HG03095 (cell line): ENCODE data around the gene SRGAP3.
"Not testable (repeated sequence)": the region's sequence is repeated elsewhere in the genome, so short reads cannot be mapped to it uniquely, and the experiment has no call there.

Experiments
- ATAC-seq: cut with Tn5 transposase; IDR thresholded peaks from one replicate; pipeline ENCODE4 v1.9.1; 2021; ENCODE audit warnings: moderate library complexity; ENCODE audit not compliant: unreplicated experiment

Gene SRGAP3

GRCh38 chr3:9098716-9099675, 150.4 kb downstream of the SRGAP3 start:
- ATAC-seq: no peak

DNA sequence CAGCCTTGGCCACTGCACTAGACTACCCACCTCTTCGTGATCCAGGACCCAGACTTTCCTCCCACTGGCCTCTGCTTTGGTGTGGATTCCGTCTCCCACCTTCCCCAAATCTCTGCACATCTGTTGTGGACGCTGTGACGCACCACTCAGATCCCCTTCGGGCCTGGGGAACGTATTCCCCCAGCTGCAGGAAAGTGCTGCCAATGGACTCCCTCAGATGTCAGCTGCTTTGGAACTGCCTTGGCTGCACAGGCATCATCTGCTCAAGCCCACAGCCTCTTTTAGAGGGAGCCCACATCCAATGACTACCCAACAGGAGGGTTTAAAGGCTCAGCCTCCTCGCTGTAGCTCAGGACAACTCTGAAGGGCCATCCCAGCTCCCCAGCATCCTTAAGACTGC, 152.0 kb downstream of the SRGAP3 start:
- no peak for ATAC-seq

GRCh38 chr3:9091486-9092235, 157.8 kb downstream of the SRGAP3 start:
- no peak for ATAC-seq

DNA sequence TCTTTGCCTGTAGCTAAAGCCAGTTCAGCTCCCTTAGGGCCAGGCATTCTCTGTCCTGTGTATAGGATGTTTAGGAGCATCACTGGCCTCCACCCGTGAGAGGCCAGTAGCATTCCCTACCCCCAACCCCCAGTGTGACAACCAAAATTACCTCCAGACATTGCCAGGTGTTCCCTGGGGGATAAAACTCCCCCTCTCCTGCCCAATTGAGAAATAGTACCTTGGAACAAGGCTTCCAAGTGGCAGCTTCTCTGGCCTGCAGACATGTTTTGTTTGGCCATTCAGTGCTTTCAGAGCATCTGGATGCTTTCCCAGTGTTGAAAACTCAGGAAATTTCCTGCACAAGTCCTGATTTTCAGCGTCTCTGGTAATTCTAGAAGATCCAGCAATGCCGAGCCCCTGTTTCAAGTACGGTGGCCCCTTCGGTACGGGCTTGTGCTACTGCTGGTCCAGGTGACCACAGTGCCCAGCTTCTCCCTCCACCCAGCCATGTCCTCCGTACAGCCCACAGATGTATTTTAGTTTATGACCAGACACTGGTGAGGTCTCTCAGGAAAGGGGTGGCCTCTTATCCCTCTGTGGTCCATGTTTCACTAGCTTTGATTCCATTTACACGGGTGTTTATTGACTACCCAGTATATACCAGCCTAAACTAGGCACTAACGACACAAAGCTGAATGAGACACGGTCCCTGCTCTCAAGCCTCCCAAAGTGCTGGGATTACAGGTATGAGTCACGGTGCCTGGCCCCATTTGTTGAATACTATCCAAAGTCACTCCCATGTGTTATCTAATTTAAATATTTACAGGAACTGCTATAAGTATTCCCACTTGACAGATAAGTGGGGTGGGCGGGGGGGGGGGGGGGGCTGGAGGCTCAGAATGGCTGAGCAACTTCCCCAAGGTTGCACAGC, 160.7 kb downstream of the SRGAP3 start:
- ATAC-seq: no peak

GRCh38 chr3:9087831-9088413, 161.5 kb downstream of the SRGAP3 start:
- no peak for ATAC-seq

GRCh38 chr3:9085428-9085827, 164.0 kb downstream of the SRGAP3 start:
- not testable (repeated sequence) for ATAC-seq

DNA sequence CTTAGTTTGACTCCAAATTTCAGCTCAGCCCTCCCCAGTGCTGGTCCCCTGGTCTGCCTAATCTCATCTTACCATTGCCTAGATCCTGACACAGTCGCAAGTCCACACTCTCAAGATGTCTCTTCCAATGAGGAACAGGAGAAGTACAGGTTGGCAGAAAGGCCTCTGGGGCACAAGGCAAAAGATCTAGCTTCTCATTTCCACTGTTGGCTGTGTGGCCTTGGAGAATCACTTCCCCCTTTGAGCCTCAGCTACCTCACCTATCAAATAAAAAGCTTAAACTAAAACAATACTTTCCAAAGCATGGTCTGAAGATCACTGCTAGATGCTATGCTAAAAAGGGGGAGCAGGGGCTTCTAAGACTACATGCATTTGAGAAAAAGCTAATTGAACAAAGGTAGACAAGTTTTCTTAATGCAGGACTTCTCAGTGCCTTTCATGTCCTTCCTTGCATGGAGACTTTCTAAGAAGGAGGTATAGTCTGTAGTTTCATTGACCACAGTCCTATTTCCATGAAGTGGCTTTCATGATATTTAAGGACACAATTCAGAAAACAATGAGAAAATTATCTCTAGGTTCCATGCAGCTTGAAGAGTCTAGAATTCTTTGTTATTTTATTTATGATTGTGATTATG, 168.1 kb downstream of the SRGAP3 start:
- no peak for ATAC-seq

- ATAC-seq: no peak
These were observed 169.3 kb downstream of the SRGAP3 start for GRCh38 chr3:9080163-9080562.

GRCh38 chr3:9079676-9080075, 169.8 kb downstream of the SRGAP3 start:
- ATAC-seq: no peak

DNA sequence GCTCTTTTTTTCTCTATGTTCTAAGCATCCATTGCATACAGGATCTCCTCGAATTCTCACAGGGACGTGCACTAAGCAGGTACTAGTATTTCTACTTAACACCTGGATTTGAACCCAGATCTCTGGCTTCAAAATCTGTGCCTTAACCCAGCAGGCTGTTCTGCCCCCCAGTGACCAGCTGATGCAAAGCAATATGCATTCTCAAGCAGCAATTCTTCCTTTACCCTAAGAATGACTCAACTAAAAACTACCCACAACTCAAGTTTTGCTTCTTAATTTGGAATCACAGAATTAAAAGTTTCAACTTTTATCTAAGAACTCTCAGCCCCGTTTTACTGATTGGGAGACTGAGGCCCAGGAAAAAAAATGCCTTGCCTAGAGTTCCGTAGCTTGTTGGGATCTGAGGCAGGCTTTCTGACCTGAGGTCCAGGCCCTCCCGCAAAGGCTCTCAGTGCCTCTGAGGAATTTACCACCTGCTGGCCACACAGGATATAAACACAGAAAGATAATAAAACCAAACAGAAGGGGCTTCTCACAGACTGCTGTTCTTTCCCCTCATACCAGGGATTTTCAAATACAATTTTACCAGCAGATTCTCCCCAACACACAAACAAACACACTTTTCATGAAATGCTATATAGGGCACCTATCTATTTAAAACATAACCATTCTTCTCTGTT, 170.7 kb downstream of the SRGAP3 start:
- ATAC-seq: no peak

DNA sequence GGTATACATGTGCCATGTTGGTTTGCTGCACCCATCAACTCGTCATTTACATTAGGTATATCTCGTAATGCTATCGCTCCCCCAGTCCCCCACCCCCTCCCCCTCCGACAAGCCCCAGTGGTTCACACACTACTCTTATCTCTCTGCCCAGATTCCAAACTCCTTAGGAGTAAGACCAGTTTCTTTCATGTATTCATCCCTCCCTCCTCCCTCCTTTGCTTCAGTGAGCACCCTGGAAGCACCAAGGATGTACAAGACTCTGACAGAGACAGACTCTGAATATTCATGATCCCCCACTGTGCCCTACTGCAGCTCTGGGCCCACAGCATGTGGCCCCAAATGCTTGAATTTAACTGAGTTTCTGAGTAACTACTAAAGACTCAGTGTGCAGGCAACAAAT, 172.4 kb downstream of the SRGAP3 start:
- no peak for ATAC-seq

GRCh38 chr3:9075762-9076161, 173.7 kb downstream of the SRGAP3 start:
- no peak for ATAC-seq

DNA sequence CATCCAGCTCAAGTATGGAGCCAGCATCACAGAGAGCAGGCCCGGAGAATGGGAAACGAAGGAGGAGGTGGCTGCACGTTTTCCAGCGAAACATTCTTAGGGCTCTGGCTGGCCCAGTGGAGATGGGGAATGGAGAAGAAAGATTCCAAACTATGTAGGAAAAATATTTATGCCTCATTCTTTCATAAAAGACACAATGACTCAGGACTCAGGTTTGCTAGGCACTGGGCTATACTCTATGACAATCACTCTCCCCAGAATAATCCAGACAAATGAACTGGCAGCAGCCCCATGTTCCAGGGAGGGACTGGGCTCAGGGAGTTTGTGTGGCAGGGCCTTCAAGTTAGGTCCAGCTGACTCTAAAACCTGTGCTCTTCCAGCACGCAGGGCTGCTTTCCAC, 175.4 kb downstream of the SRGAP3 start:
- ATAC-seq: no peak

- ATAC-seq: no peak
These were observed 176.8 kb downstream of the SRGAP3 start for GRCh38 chr3:9072667-9073009.

DNA sequence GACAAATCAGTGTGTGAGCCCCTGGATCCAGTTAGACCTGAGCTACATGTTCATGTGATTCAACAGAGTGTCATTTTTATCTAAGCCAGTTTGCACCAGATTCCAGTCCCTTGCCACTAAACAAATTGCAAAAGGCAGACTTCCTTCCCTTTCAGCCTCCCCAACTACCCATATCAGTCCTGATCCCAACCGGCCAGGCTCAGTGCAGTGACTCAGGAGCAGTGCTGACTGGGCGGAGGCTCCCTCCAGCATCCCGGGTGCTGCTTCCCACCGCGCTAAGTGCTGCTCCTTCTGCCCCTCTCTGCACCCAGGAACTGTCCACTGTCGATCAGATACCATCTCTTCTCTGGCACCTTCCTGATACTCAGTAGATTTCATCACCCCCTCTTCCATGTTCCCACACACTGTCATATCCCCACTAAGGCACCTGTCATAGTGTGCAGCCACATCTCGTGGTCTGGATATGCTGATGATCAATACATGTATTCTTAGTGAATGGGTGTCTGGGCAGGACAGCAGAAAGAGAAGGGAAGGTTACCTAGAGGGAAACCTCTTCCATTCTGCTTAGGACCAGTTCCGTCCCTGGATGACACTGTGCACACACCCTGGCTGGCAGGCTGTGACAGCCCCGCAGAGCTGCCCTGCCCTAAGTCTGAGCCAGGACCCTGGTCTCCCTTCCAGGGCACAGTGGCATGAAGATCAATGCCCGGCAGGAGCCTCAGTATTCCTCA, 177.3 kb downstream of the SRGAP3 start:
- ATAC-seq: no peak

DNA sequence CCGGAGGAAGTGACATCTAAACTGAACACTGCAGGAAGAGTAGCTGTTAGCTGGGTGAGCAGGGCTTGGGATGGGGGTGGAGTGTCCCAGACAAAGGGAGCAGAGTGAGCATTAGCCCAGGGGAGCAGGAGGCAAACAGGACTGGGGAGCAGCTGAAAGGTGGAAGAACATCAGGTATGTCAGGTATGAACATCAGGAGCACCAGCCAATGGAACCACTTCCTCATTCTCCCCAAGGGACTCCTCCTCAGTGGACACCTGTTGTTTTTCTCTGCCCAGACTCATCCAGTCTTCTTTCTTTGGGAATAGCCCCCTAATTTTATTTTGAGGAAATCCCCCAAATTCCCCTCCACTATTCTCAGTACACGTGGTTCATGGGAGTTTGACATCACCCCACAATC, 178.5 kb downstream of the SRGAP3 start:
- ATAC-seq: no peak

DNA sequence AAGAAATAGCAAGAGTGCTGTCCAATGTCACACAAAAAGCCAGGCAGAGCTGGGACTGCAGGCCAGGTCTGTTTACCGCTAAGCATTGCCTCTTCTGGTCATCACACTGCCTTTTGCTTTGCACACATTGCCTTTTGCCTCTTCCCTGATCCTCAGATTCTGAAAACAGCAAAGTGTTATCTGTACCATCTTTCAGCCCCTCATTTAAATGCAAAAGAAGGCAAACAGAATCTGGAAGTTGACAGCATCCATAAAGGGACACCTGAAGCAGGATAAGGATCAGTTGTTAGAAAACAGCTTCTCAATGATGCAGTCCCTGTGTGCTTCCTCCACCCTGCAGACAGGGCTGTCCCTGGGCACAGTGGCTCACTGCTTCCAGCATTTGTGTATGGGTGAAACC, 179.5 kb downstream of the SRGAP3 start:
- ATAC-seq: no peak

DNA sequence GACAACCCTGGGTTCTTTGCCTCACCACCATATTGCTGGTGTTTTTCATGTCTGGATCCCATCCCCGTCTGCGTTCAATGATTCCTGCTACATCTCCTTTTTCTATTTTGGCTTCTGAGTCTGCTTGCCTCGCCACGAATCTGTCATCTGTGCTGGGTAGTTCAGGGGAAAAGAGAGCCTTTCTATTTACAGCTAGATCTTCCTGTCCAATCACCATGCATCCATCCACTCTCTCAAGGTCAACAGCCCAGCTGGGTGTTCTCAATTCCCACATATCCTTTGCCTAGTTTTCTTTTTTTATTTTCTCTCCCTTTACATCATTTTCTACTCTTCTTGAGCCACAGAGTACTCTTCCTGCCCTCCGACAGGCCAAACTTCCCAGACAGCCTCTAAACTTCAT, 181.4 kb downstream of the SRGAP3 start:
- no peak for ATAC-seq

DNA sequence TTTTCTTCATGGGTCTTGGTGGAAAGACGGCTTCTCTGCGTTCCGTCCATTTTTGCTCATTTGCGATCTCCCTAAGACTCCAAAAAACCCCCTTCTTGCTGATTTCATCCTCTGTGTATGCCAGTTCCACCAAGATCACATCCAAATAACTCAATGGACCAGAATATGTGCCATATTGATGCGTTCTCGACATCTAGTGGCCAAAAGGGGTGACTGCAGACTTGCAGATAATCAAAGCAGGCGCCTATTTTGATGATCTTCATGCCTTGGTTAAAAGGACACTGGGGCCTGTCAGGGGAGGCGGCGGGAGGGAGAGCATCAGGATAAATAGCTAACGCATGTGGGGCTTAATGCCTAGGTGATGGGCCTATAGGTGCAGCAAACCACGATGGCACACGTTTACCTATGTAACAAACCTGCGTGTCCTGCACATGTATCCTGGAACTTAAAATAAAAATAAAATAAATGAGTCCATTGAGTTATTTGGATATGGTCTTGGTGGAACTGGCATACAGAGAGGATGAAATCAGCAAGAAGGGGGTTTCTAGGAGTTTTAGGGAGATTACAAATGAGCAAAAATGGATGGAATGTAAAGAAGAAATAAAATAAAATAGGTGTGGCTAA, 182.0 kb downstream of the SRGAP3 start:
- ATAC-seq: no peak
